HepG2 (cell line): ENCODE results near the gene SFRP4. TPM values are rescaled to one million over a fixed set of nuclear protein-coding genes. Genes with fewer than 3 reads are reported as not detected.

Experiments used
- AKAP8 ChIP-seq: sonication (generic); formaldehyde crosslinking; IDR thresholded peaks from 2 replicates; pipeline ENCODE4 v1.5.1; 2020; ENCODE audit warnings: mild to moderate bottlenecking, missing genetic modification reagents
- ATF1 ChIP-seq: IDR thresholded peaks from 2 replicates; pipeline ENCODE4 v1.6.1; 2016; ENCODE audit warnings: mild to moderate bottlenecking, control low read depth
- CC2D1A ChIP-seq: sonication (generic); formaldehyde crosslinking; IDR thresholded peaks from 2 replicates; pipeline ENCODE4 v1.8.1; 2023; ENCODE audit warnings: mild to moderate bottlenecking, missing genetic modification reagents
- DNMT1 ChIP-seq: sonication (generic); formaldehyde crosslinking; IDR thresholded peaks from 2 replicates; pipeline ENCODE4 v1.5.1; 2020; ENCODE audit warnings: mild to moderate bottlenecking, missing genetic modification reagents
- HMGA1 ChIP-seq: sonication (generic); formaldehyde crosslinking; conservative IDR thresholded peaks from 2 replicates; pipeline ENCODE4 v1.4.0; 2020; ENCODE audit warnings: missing genetic modification reagents
- KDM2A ChIP-seq: sonication (generic); formaldehyde crosslinking; IDR thresholded peaks from 2 replicates; pipeline ENCODE4 v1.4.0; 2020; ENCODE audit warnings: low read depth, missing genetic modification reagents, borderline replicate concordance
- KDM3A ChIP-seq: IDR thresholded peaks from 2 replicates; pipeline ENCODE4 v1.6.1; 2018; ENCODE audit warnings: low read depth, missing compliant biosample characterization
- KDM6A ChIP-seq: IDR thresholded peaks from 2 replicates; pipeline ENCODE4 v1.6.1; 2016; ENCODE audit warnings: low read depth
- KMT2B ChIP-seq: IDR thresholded peaks from 2 replicates; pipeline ENCODE4 v1.6.1; 2016; ENCODE audit warnings: missing genetic modification reagents, missing compliant biosample characterization
- NCOA1 ChIP-seq: sonication (generic); formaldehyde crosslinking; IDR thresholded peaks from 2 replicates; pipeline ENCODE4 v1.9.0; 2021; ENCODE audit warnings: missing genetic modification reagents
- NFE2 ChIP-seq: sonication (generic); formaldehyde crosslinking; IDR thresholded peaks from 2 replicates; pipeline ENCODE4 v1.4.0; 2020; ENCODE audit warnings: missing genetic modification reagents
- NKX3-1 ChIP-seq: sonication (generic); formaldehyde crosslinking; IDR thresholded peaks from 2 replicates; pipeline ENCODE4 v1.5.0; 2020; ENCODE audit warnings: missing genetic modification reagents
- SMARCE1 ChIP-seq: fragments of 450-650 bp; IDR thresholded peaks from 2 replicates; pipeline ENCODE4 v1.6.1; 2017; ENCODE audit warnings: borderline replicate concordance
- SP140L ChIP-seq: sonication (generic); formaldehyde crosslinking; IDR thresholded peaks from 2 replicates; pipeline ENCODE4 v1.4.0; 2020; ENCODE audit warnings: missing genetic modification reagents, borderline replicate concordance
- SP2 ChIP-seq: sonication (generic); formaldehyde crosslinking; IDR thresholded peaks from 2 replicates; pipeline ENCODE4 v1.5.1; 2020; ENCODE audit warnings: mild to moderate bottlenecking, missing genetic modification reagents
- SSRP1 ChIP-seq: IDR thresholded peaks from 2 replicates; pipeline ENCODE4 v1.6.1; 2016; ENCODE audit warnings: control low read depth
- TSC22D2 ChIP-seq: sonication (generic); formaldehyde crosslinking; IDR thresholded peaks from 2 replicates; pipeline ENCODE4 v1.5.1; 2020; ENCODE audit warnings: missing genetic modification reagents, mild to moderate bottlenecking, borderline replicate concordance
- XBP1 ChIP-seq: sonication (generic); formaldehyde crosslinking; IDR thresholded peaks from 2 replicates; pipeline ENCODE4 v1.5.0; 2020; ENCODE audit warnings: missing genetic modification reagents
- ZBTB1 ChIP-seq: sonication (generic); formaldehyde crosslinking; IDR thresholded peaks from 2 replicates; pipeline ENCODE4 v1.4.0; 2020; ENCODE audit warnings: missing genetic modification reagents, borderline replicate concordance
- ZBTB3 ChIP-seq: sonication (generic); formaldehyde crosslinking; IDR thresholded peaks from 2 replicates; pipeline ENCODE4 v1.4.0; 2020; ENCODE audit warnings: low read depth, mild to moderate bottlenecking, moderate library complexity, missing genetic modification reagents, borderline replicate concordance
- ZBTB38 ChIP-seq: sonication (generic); formaldehyde crosslinking; IDR thresholded peaks from 2 replicates; pipeline ENCODE4 v1.5.1; 2020; ENCODE audit warnings: mild to moderate bottlenecking, missing genetic modification reagents
- ZKSCAN1 ChIP-seq: fragments of 150-350 bp; IDR thresholded peaks from 2 replicates; pipeline ENCODE4 v1.6.1; 2014; ENCODE audit warnings: low read length
- ZNF10 ChIP-seq: sonication (generic); formaldehyde crosslinking; IDR thresholded peaks from 2 replicates; pipeline ENCODE4 v1.4.0; 2020; ENCODE audit warnings: mild to moderate bottlenecking, low read depth, missing genetic modification reagents, borderline replicate concordance
- ZNF468 ChIP-seq: sonication (generic); formaldehyde crosslinking; IDR thresholded peaks from 2 replicates; pipeline ENCODE4 v1.8.0; 2022; ENCODE audit warnings: mild to moderate bottlenecking, moderate library complexity, missing genetic modification reagents
- ZNF619 ChIP-seq: sonication (generic); formaldehyde crosslinking; IDR thresholded peaks from 2 replicates; pipeline ENCODE4 v1.4.0; 2020; ENCODE audit warnings: mild to moderate bottlenecking, missing genetic modification reagents
- polyA plus RNA-seq, 8 experiments: library from polyadenylated mRNA; depleted of rRNA in 3 of 8; stranded (reverse) in 7 of 8; unstranded in 1 of 8; fragments of >200 nt; fragmentation: Illumina TruSeq in 4 of 8; extraction: Trizol in 4 of 8; gene quantifications; 2 replicates each; pipeline versions ENCODE4 v1.2.1 to v1.2.3, GENCODE V29; 2011 to 2016; ENCODE audit warnings: low read depth in 4 of 8, missing spikeins in 1 of 8, mixed read lengths in 1 of 8; ENCODE audit not compliant: insufficient read depth in 1 of 8
- total RNA-seq, 5 experiments: library from RNA; depleted of rRNA; stranded (reverse); fragments of >200 nt; fragmentation: Illumina TruSeq; extraction: Trizol; gene quantifications; 2 replicates each; pipeline ENCODE4 v1.2.3, GENCODE V29; 2016; ENCODE audit warnings: low read depth in 1 of 5
- TF ChIP-seq, protein P1 (sequence below): sonication (generic); formaldehyde crosslinking; IDR thresholded peaks from 2 replicates; pipeline ENCODE4 v1.4.0; 2020; ENCODE audit warnings: missing genetic modification reagents, mild to moderate bottlenecking, borderline replicate concordance
- TF ChIP-seq, protein P2 (sequence below): sonication (generic); formaldehyde crosslinking; IDR thresholded peaks from 2 replicates; pipeline ENCODE4 v1.5.0; 2020; ENCODE audit warnings: mild to moderate bottlenecking, missing genetic modification reagents
- TF ChIP-seq, protein P3 (sequence below): sonication (generic); formaldehyde crosslinking; IDR thresholded peaks from 2 replicates; pipeline ENCODE4 v1.4.0; 2020; ENCODE audit warnings: mild to moderate bottlenecking, missing genetic modification reagents

The SFRP4 gene
- total and polyA plus RNA-seq, 2 of the 13 experiments (the other 11 are each of a cell fraction or from before 2014, with no cell fraction given) = 0.96 to 1.8 TPM

DNA sequence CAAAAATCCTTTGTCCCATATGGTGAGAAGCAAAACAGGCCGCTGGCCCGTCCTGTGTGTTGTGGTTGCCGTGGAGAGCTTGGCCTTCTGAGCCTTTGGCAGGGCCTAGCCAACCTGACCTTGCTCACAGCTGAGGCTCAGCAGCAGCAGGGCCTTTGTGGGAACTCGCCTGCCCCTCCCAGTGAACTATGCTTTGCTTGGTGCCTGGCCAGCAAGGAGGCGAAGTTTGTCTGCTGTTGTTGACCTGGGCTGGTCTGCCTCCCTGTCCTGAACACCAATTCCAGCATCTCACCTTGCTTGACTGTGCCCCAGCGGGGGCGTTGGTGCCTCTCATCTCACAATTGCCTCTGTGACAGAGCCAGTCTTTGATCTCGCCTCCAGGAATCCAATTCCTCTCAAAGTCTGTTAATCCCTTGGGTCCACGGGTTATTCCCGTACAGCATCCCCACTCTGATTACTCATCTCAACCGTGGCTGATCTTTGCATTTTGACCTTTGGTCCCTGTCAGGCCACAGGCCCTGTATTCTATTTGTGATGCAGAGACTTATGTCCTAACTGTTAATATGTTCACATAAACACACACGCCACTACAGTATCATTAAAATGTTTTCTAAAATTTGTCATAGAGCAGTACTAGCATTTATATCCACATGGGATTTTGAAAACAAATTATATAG is 26.5 kb upstream of the SFRP4 start (continued):
- peak; percentile 86 for TF ChIP-seq KDM2A (CRISPR knock-in tag)
- TF ChIP-seq, protein P1, sequence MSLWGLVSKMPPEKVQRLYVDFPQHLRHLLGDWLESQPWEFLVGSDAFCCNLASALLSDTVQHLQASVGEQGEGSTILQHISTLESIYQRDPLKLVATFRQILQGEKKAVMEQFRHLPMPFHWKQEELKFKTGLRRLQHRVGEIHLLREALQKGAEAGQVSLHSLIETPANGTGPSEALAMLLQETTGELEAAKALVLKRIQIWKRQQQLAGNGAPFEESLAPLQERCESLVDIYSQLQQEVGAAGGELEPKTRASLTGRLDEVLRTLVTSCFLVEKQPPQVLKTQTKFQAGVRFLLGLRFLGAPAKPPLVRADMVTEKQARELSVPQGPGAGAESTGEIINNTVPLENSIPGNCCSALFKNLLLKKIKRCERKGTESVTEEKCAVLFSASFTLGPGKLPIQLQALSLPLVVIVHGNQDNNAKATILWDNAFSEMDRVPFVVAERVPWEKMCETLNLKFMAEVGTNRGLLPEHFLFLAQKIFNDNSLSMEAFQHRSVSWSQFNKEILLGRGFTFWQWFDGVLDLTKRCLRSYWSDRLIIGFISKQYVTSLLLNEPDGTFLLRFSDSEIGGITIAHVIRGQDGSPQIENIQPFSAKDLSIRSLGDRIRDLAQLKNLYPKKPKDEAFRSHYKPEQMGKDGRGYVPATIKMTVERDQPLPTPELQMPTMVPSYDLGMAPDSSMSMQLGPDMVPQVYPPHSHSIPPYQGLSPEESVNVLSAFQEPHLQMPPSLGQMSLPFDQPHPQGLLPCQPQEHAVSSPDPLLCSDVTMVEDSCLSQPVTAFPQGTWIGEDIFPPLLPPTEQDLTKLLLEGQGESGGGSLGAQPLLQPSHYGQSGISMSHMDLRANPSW (CRISPR knock-in tag) = peak; percentile 89
- peak; percentile 86; the same call in 1 of the 2 replicates for TF ChIP-seq ZBTB38 (CRISPR knock-in tag)
- TF ChIP-seq, protein P2, sequence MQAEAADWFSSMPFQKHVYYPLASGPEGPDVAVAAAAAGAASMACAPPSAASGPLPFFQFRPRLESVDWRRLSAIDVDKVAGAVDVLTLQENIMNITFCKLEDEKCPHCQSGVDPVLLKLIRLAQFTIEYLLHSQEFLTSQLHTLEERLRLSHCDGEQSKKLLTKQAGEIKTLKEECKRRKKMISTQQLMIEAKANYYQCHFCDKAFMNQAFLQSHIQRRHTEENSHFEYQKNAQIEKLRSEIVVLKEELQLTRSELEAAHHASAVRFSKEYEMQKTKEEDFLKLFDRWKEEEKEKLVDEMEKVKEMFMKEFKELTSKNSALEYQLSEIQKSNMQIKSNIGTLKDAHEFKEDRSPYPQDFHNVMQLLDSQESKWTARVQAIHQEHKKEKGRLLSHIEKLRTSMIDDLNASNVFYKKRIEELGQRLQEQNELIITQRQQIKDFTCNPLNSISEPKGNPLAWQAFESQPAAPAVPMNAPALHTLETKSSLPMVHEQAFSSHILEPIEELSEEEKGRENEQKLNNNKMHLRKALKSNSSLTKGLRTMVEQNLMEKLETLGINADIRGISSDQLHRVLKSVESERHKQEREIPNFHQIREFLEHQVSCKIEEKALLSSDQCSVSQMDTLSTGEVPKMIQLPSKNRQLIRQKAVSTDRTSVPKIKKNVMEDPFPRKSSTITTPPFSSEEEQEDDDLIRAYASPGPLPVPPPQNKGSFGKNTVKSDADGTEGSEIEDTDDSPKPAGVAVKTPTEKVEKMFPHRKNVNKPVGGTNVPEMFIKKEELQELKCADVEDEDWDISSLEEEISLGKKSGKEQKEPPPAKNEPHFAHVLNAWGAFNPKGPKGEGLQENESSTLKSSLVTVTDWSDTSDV (CRISPR knock-in tag) = no peak
- peak; percentile 79; the same call in 1 of the 2 replicates for TF ChIP-seq ZNF619 (CRISPR knock-in tag)
- peak; percentile 81; the same call in 1 of the 2 replicates for TF ChIP-seq TSC22D2
- TF ChIP-seq KDM3A (CRISPR knock-in tag) = peak; percentile 92
- no peak for TF ChIP-seq DNMT1 (CRISPR knock-in tag)
- TF ChIP-seq, protein P3, sequence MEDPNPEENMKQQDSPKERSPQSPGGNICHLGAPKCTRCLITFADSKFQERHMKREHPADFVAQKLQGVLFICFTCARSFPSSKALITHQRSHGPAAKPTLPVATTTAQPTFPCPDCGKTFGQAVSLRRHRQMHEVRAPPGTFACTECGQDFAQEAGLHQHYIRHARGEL = no peak
- no peak for TF ChIP-seq ZNF468
- TF ChIP-seq ZKSCAN1 = peak; percentile 65; the same call in 1 of the 2 replicates
- TF ChIP-seq ZNF10 (CRISPR knock-in tag) = no peak
- peak; percentile 99 for TF ChIP-seq KDM6A
- no peak; the same call in 1 of the 2 replicates for TF ChIP-seq XBP1
- no peak for TF ChIP-seq NFE2
- TF ChIP-seq SP2 = no peak
- peak; percentile 45; the same call in 1 of the 2 replicates for TF ChIP-seq ZBTB3 (CRISPR knock-in tag)
- TF ChIP-seq NKX3-1 = peak; percentile 65; the same call in 1 of the 2 replicates
- TF ChIP-seq CC2D1A (CRISPR knock-in tag) = no peak
- TF ChIP-seq SSRP1 (CRISPR knock-in tag) = peak; percentile 76; the same call in 1 of the 2 replicates
- TF ChIP-seq AKAP8 (CRISPR knock-in tag) = peak; percentile 94
- TF ChIP-seq HMGA1 (CRISPR knock-in tag) = no peak
- peak; percentile 73 for TF ChIP-seq ATF1 (CRISPR knock-in tag)
- peak; percentile 98 for TF ChIP-seq NCOA1
- TF ChIP-seq ZBTB1 (CRISPR knock-in tag) = no peak; the same call in 1 of the 2 replicates
- TF ChIP-seq KMT2B = peak; percentile 66
- no peak for TF ChIP-seq SMARCE1
- TF ChIP-seq SP140L (CRISPR knock-in tag) = peak; percentile 78; the same call in 1 of the 2 replicates
